OCI-LY3 (cell line): ENCODE data around the gene ALX3.

ENCODE experiments used
- H2AFZ ChIP-seq: fragments of 200-600, 300-600 bp; shearing (Covaris generic); 2 replicates; pipeline ENCODE4 v1.6.0; 2014; ENCODE audit warnings: antibody characterized with exemption, low read depth, low read length
- H3K27ac ChIP-seq: fragments of 200-600, 300-600 bp; sonication (generic); 2 replicates; pipeline ENCODE4 v1.5.1; 2014; ENCODE audit warnings: mild to moderate bottlenecking, low read length, moderate library complexity, mixed read lengths
- H3K27me3 ChIP-seq: fragments of 200-600, 300-600 bp; sonication (generic); 2 replicates; pipeline ENCODE4 v1.6.1; 2014; ENCODE audit warnings: low read depth, low read length, mixed read lengths
- H3K36me3 ChIP-seq: fragments of 200-600, 300-600 bp; sonication (generic); replicated peaks from 2 replicates; pipeline ENCODE3; 2014; ENCODE audit warnings: low read depth, low read length, mixed read lengths
- H3K4me1 ChIP-seq: fragments of 300-600, 200-600 bp; sonication (generic); 2 replicates; pipeline ENCODE4 v1.6.1; 2014; ENCODE audit warnings: low read length, mixed read lengths
- H3K4me2 ChIP-seq: fragments of 200-600, 300-600 bp; sonication (generic); 2 replicates; pipeline ENCODE4 v1.6.1; 2014; ENCODE audit warnings: low read length, mixed read lengths
- H3K4me3 ChIP-seq: fragments of 300-600, 200-600 bp; sonication (generic); 2 replicates; pipeline ENCODE4 v1.5.1; 2014; ENCODE audit warnings: antibody characterized with exemption, mild to moderate bottlenecking, low read length, moderate library complexity
- H3K79me2 ChIP-seq: fragments of 300-600, 200-600 bp; shearing (Covaris generic); 2 replicates; pipeline ENCODE4 v1.6.1; 2014; ENCODE audit warnings: mild to moderate bottlenecking, low read length, mixed read lengths
- H3K9ac ChIP-seq: fragments of 300-600, 200-600 bp; shearing (Covaris generic); 2 replicates; pipeline ENCODE4 v1.6.0; 2014; ENCODE audit warnings: mild to moderate bottlenecking, low read length, moderate library complexity
- H3K9me3 ChIP-seq: fragments of 200-600, 300-600 bp; shearing (Covaris generic); 2 replicates; pipeline ENCODE4 v1.6.1; 2014; ENCODE audit warnings: low read length, mixed read lengths; ENCODE audit not compliant: insufficient read depth
- H4K20me1 ChIP-seq: fragments of 200-600, 300-600 bp; sonication (generic); 2 replicates; pipeline ENCODE4 v1.6.1; 2016; ENCODE audit warnings: low read length, mixed read lengths; ENCODE audit not compliant: insufficient read depth
- EZH2phosphoT487 ChIP-seq: fragments of 200-600 bp; shearing (Covaris generic); IDR thresholded peaks from 2 replicates; pipeline ENCODE4 v1.6.1; 2018; ENCODE audit warnings: antibody characterized with exemption, mixed run types, low read depth
- TF ChIP-seq, protein P1 (sequence below): fragments of 200-600, 300-600 bp; sonication (generic); IDR thresholded peaks from 2 replicates; pipeline ENCODE4 v1.5.1; 2014; ENCODE audit warnings: antibody characterized with exemption, low read length, low read depth

ALX3 gene

DNA sequence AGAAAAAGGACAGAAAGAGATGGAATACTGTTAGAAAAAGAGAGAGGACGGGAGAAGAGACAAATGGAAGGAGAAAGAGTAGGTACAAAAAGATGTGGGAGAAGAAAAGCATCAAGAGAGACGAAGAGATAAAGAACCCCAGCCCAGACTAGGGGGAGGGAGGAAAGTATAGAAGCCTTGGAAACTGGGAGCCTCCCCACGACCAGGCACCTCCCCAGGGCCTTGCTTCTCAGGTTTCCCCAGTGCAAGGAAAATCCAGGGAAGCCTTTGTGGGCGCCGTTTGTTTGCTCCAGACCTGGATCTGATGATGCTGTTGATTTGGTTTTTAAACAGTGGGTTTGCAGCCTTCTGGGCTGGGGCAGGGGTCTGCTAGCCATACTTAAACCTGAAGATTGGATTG lies 15.2 kb upstream of the ALX3 start:
- Histone ChIP-seq H3K4me1 (peaks cover 68% of the 10 kb centered on the region), H3K79me2 (no peaks in the 10 kb centered on the region), H3K9ac (no peak overlapping the region), H4K20me1 (no peaks in the 10 kb centered on the region), H3K36me3 (no peaks in the 10 kb centered on the region), H3K27ac (no peak overlapping the region), H3K9me3 (no peaks in the 10 kb centered on the region), H3K4me2 (no peak overlapping the region), H2AFZ (no peak overlapping the region), H3K27me3 (peaks cover 11% of the 10 kb centered on the region), H3K4me3 (no peak overlapping the region)
- TF ChIP-seq EZH2phosphoT487: no peak
- TF ChIP-seq, protein P1, sequence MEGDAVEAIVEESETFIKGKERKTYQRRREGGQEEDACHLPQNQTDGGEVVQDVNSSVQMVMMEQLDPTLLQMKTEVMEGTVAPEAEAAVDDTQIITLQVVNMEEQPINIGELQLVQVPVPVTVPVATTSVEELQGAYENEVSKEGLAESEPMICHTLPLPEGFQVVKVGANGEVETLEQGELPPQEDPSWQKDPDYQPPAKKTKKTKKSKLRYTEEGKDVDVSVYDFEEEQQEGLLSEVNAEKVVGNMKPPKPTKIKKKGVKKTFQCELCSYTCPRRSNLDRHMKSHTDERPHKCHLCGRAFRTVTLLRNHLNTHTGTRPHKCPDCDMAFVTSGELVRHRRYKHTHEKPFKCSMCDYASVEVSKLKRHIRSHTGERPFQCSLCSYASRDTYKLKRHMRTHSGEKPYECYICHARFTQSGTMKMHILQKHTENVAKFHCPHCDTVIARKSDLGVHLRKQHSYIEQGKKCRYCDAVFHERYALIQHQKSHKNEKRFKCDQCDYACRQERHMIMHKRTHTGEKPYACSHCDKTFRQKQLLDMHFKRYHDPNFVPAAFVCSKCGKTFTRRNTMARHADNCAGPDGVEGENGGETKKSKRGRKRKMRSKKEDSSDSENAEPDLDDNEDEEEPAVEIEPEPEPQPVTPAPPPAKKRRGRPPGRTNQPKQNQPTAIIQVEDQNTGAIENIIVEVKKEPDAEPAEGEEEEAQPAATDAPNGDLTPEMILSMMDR: no peak

DNA sequence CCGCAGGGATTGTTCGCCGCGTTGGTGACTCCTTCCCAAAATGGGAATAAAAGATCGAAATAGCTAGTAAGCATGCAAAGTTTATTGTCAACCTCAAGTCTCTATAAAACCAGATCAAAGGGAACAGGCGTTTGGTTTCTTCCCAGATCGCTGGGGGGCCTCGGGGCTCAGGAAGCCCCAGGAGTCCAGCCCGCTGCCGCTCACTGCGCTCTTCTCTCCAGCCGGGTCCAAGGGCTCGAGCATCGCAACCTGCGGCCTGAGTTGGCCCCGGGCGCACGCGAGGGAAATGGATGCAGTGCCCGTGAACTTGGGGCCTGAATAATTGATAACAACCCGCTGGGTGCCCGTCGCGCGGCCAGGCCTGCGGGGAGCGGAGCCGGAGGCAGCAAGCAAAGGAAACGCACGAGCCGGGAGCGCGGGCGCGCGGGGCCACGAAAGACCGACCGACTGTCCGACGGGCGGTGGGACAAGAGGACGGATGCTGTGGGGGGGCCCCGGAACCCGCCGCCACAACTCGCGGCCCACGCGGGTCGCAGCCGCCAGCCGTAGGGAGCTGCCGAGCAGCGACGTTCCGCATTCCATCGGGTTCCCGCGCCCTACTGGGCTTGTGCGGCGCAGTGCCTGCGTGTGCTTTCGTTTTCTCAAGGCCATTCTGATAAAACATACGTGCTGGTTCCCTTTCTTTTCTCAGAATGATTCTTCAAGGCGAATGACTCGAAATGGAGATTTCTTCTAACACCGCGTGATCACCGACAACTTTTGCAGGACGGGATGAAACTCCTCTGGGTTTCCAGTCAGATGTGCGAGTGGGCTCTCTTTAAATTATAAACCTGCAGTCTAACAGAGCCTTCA lies 14.0 kb upstream of the ALX3 start:
- Histone ChIP-seq H3K36me3 (no peaks in the 10 kb centered on the region), H3K79me2 (no peaks in the 10 kb centered on the region), H3K27ac (no peak overlapping the region), H3K4me3 (peak overlapping the region; percentile 84), H3K9me3 (no peaks in the 10 kb centered on the region), H2AFZ (peak overlapping the region; percentile 75), H3K27me3 (peaks cover 11% of the 10 kb centered on the region), H4K20me1 (no peaks in the 10 kb centered on the region), H3K4me1 (peaks cover 58% of the 10 kb centered on the region), H3K4me2 (peak overlapping the region; percentile 95), H3K9ac (peak overlapping the region; percentile 67)
- no peak for TF ChIP-seq EZH2phosphoT487
- TF ChIP-seq, protein P1: no peak

DNA sequence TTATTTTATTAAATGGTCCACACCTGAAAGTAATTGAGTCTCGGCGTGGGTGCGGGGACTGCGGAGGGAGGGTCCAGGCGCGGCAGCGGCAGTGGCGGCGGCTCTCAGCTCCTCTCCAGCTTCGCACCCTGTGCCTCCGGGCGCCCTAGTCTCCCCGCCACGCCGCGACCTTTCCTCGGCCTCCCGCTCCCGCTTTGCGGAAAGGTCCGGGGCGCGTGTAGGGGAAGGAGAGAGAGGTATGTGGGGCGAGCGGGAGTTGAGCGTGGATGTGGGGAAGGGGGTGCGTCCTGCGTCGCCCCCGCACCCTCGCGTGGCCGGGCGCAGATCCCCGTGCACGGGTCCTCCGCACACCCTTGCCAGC lies 13.4 kb upstream of the ALX3 start:
- Histone ChIP-seq H2AFZ (peak overlapping the region; percentile 70; the same call in 1 of the 2 replicates), H3K27ac (no peak overlapping the region), H3K79me2 (no peaks in the 10 kb centered on the region), H3K27me3 (peaks cover 11% of the 10 kb centered on the region), H3K9me3 (no peaks in the 10 kb centered on the region), H3K9ac (peak overlapping the region; percentile 67), H3K36me3 (no peaks in the 10 kb centered on the region), H3K4me1 (peaks cover 53% of the 10 kb centered on the region), H3K4me2 (peak overlapping the region; percentile 95), H4K20me1 (no peaks in the 10 kb centered on the region), H3K4me3 (peak overlapping the region; percentile 84)
- TF ChIP-seq, protein P1: no peak
- no peak for TF ChIP-seq EZH2phosphoT487

DNA sequence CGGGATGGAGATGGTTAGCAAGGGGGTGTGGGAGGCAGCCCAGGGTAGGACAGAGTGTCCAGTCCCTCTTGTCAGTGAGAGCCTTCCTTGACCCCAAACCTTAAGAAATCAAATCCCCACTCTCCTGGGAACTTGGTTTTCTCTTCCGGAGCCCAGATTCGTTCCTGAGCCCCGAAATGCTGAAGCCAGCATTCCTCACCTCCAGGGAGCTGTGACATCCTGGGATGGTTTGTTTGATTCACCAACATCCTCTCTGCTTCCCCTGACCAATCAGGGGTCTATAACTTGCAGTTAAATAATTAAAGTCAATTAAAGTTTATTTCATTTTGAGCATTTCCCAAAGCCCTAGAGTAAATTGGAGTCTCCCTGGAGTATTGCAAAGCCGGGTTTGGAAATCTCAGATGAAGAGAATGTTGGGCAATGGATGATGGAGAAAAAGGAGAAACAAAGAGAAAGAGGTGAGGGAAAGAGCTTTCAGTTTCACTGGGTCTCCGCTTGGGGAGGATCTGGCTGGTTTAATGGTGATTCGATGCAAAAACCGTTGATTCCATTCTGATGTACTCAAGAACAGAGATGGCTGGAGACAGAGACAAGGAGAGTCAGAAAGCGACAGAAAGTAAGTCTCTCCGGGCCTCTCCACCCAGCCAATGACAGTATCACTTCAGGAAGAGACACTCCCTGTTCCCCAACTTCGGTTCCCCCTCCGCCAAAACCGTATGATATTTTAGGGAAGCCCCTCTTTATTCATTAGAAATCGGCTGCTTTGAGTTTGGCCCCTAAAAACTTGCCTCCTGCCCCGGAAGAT lies 12.8 kb upstream of the ALX3 start:
- Histone ChIP-seq H3K4me2 (peak overlapping the region; percentile 95), H3K27ac (no peak overlapping the region), H2AFZ (peak overlapping the region; percentile 70; the same call in 1 of the 2 replicates), H3K27me3 (peaks cover 11% of the 10 kb centered on the region), H3K36me3 (no peaks in the 10 kb centered on the region), H4K20me1 (no peaks in the 10 kb centered on the region), H3K4me3 (peak overlapping the region; percentile 84), H3K4me1 (peaks cover 47% of the 10 kb centered on the region), H3K9me3 (no peaks in the 10 kb centered on the region), H3K9ac (peak overlapping the region; percentile 67; the same call in 1 of the 2 replicates), H3K79me2 (no peaks in the 10 kb centered on the region)
- TF ChIP-seq EZH2phosphoT487: no peak
- TF ChIP-seq, protein P1: no peak
